GM19328 (cell line): ENCODE data around the gene GCSH.

Experiments used
- ATAC-seq: cut with Tn5 transposase; IDR thresholded peaks from one replicate; pipeline ENCODE4 v1.9.1; 2021; ENCODE audit warnings: mild to moderate bottlenecking, moderate library complexity; ENCODE audit not compliant: unreplicated experiment

Gene GCSH

DNA sequence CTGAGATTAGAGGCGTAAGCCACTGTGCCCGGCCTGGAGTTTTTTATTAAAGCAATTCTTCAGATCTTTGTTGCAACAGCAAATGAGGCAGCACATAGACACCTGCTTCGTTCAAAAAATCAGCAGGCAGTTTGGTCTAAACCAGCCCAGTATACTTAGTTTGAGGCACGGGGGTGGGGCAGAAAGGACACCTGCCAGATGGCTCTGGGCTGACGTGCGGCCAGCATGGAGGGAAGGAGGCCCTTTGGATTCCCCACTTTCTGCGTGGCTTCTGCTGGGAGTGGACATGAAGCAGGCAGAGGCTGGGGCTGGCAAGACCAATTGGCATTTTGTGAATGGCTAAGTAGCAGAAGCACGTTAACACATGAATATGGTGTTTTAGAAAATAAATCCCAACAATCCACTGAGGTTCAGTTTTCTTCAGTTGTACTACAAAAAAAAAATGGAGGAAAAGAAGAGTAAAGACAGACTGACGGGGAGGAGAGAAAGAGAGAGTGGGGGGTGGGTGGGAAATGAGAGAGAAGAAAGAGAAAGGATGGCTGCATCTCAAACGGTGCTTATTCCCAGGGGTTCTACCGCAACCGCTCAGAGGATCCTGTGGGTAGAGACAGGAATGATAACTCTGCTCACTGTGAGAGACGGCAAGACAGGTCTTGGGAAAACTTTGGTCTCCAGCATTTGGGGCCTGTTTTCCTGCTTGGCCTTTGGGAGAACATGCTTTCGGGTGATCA is 35.5 kb downstream of the GCSH start:
- no peak for ATAC-seq

DNA sequence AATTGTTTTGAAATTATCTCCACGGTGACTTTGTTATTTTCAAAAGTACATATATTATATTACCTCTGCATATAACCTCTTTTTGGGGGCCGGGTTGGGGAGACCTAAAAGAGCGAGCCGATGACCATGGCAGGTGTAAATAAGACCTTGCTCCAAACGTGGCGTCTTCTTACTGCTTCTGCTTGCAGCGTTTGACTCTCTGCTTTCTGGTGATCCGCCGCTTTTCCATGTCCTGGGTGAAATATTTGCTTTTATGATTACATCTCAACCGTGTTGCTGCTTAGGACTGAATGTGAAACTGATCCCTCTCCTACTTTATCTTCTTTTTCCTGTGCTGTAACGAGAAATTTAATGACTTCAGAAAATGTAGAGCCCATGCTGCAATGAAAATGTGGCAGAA is 42.4 kb downstream of the GCSH start:
- no peak for ATAC-seq

DNA sequence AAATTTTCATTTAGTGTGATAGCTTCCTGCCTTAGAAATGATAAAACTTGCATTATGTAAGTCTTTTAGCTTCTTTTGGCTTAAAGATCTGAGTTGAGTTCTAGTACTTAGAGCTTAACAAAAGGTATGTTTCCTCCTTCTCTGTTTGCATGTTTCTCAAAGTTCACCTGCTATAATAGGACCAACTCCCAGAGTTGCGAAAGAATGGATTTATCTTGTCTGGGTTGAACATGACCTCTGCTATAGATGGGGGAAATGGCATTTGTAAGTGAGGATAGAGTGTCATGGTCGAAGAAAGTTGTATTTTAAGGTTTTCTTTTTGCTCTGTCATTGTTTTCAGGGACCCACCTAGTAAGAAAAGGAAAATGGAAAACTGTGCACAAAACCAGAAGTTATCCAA is 53.4 kb downstream of the GCSH start:
- ATAC-seq = no peak

- ATAC-seq = no peak
Measured at GRCh38 chr16:81041696-81042095, 54.5 kb downstream of the GCSH start.

DNA sequence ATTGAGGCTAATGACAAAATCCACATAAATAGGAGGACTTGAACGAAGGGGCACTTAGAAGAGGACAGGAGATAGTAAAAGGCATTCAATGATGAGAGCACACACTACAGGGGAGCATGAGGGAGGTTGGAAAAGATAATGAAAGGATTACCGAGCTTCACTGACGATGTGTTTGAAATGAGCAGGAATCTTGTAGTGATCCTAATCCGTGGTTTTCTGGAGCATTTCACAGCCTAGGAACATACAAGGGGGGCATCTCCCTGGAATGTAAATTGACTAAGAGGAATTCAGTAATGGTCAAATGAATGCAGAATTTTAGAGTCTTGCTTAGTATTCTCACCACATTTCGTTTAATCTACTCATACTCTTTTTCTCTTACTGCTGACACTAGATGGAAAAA is 55.4 kb downstream of the GCSH start:
- ATAC-seq = no peak

GRCh38 chr16:81040131-81040530 is 56.1 kb downstream of the GCSH start:
- no peak for ATAC-seq

- ATAC-seq = no peak
Measured at GRCh38 chr16:81036751-81037350, 59.3 kb downstream of the GCSH start.

GRCh38 chr16:81035975-81036750 is 60.0 kb downstream of the GCSH start:
- peak; percentile 59 for ATAC-seq

GRCh38 chr16:81035398-81035974 is 60.7 kb downstream of the GCSH start, which contains the start of gene ATMIN:
TSS of gene ATMIN (plus strand) at chr16:81035842. CDS start at chr16:81035871, 29 bp downstream.
- peak; percentile 87 for ATAC-seq
